H4 (cell line): ENCODE data around the gene RXRA. TPM values are rescaled to one million over a fixed set of nuclear protein-coding genes. Genes with fewer than 3 reads are reported as not detected.
A peak's percentile ranks its signal among the peaks of the same experiment; 100 is the strongest.

ENCODE experiments used
- DNase-seq: peaks from one replicate; pipeline ENCODE4 v3.0.0-alpha.2; 2015; ENCODE audit warnings: low spot score
- total RNA-seq: library from RNA; depleted of rRNA; stranded (reverse); fragments of >200 nt; shearing (Covaris generic); gene quantifications from 2 replicates; pipeline ENCODE4 v1.2.3, GENCODE V29; 2014

RXRA gene
- total RNA-seq, 1 experiment from 2014 or later = 11.2 TPM

- DNase-seq = no peak
Measured at GRCh38 chr9:134367061-134367460, 40.8 kb downstream of the RXRA start.

DNA sequence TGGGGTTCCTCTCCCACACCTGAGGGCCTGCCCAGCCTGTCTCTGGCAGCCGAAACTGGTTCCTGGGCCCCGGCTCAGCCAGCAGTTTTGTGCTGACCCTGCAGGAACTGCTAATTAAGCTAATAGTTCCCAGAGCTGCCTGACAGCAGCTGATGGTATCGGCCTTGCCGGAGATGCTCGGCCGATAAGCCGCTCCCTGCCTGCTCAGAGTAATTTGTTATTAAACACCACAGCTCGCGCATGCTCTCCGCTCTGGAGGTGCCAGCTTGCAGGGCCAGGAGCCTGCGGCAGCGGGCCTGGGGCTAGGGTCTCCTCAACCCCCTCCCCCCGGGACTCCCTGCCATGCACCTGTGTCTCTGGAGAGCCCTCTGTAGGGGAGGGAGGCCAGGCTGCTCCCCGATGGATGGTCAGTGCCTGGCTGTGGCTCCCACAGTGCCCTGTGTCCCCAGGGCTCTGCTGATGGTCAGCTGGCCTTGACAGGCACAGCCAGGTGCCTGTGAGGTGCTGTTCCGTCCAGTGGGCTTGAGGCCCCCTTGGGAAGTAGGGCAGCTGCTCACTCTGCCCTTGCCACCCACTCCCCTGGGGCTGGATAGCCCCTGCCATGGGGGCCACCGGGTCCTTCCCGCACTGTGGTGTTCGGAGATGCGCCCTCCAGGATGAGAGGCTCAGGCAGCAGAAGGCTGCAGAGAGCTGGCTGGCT is 41.7 kb downstream of the RXRA start:
- no peak for DNase-seq

GRCh38 chr9:134368571-134368970 is 42.3 kb downstream of the RXRA start:
- DNase-seq = no peak

DNA sequence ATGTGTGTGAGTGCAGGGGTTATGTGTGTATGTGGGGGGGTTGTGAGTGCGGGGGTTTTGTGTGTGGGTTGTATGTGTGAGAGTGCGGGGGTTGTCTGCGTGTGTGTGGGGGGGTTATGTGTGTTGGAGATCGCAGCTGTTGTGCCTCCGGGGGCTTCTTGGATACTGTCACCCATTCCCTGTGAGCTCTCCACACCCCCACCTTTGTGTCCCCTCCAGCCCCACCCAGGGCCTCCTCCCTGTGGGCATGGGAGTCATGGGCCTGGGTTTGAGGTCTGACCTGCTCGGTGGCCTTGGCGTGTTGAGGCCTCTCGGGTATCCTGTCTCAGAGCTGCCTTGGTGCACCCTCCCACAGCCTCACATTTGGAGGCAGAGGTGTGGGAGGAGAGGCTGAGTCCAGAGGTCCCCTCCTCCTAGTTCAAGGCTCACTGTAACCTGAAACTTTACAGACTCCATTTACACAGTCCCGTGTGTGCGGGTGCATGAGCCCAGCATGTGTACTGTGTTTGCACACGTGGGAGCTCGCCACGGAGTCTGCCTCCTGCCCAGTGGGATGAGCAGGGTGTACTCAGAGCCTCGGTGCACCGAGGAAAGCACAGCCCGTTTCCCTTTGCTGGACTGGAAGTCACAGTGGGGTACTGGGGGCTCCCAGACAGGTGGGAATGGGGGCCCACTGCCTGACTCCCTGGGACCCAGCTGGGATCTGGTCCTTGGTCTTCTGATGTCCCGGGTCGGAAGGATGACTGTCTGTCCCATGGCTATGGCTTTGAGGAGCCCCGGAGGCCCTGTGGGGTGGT is 43.4 kb downstream of the RXRA start:
- DNase-seq = no peak

GRCh38 chr9:134370213-134370492 is 43.9 kb downstream of the RXRA start:
- DNase-seq = no peak

DNA sequence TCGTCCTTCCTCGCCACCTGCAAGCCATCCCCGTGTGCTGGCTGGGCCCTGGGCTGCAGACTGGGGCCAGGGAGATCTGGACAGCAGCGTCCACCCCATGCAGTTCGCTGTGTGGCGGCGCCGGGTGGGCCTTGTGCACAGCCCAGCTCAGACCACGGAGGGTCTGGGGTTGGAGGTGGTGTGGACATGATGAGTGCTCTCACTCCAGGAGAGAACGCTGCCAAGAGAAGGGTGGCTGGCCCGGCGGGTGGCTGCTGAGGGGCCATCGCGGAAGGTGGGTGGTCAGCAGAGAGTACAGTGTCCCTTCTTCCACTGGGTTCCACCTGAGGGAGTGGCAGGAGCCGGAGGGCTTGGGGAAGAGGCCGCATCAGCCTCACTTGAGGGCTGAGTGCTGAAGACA is 44.4 kb downstream of the RXRA start:
- DNase-seq = no peak

GRCh38 chr9:134371731-134372130 is 45.5 kb downstream of the RXRA start:
- DNase-seq = no peak

DNA sequence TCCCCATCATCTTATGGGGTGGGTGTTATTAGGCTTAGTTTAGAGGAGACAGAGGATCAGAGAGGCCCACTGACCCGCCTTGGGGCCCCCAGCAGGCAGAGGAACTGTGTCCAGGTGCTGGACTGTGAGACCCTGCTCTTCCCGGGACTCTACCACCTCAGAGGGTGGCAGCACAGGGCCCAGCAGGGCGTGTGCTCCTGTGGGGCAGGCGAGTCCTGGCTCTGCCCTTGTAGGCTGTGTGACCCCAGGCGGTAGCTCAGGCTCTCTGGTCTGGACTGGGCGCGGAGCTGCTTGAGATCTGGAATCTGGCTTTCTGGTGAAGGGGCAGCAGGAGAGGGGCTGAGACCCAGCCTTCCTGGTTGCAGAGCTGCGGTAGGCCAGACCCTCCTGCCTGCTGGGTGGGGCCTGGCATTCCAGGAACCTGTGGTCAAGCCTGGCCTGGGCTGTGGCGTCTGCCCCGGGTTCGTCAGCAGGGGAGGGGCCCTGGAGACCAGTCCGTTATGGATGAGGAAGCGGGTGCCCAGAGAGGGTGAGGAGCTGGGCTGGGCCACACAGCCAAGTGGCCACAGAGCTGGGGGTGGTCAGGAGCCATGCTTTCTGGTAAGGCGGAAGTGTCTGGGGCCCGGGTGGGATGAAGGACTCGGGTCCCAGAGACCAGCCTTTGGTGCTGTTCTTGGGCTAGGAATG is 46.5 kb downstream of the RXRA start:
- no peak for DNase-seq

DNA sequence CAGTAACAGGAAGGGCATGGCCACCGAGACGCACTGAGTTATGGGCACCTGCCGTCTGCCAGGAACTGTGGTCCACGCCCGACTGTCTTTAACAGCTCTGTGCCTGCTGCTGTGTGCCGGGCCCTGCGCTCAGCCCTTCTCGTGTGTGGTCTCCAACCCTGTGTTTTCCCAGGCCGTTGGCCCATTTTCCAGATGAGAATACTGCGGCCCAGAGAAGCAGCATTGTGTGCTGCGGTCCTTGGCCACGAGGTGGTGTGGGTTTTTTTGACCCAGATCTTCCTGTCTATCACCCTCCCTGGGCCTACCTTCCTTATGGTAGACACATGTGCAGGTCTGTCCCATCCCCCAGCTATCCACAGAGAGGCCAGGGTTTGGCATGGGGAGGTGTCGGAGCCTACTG is 47.0 kb downstream of the RXRA start:
- DNase-seq = no peak

DNA sequence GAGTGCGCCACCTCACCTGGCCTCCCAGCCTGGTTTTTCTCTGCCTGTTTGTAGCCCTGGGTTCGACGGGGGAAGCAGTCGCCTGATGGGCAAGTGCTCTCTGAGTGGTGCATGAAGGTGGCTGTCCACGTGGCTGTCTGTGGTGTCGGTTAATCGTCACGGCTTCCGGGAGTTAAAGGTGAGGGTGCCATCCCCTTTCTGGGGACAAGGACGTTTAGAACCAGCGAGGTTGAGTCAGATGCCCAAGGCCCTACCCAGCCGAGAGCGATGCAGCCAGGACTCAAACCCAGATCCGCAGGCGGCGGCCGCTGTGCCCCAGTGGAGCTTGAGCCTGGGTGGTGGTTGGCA is 47.7 kb downstream of the RXRA start:
- DNase-seq = no peak

DNA sequence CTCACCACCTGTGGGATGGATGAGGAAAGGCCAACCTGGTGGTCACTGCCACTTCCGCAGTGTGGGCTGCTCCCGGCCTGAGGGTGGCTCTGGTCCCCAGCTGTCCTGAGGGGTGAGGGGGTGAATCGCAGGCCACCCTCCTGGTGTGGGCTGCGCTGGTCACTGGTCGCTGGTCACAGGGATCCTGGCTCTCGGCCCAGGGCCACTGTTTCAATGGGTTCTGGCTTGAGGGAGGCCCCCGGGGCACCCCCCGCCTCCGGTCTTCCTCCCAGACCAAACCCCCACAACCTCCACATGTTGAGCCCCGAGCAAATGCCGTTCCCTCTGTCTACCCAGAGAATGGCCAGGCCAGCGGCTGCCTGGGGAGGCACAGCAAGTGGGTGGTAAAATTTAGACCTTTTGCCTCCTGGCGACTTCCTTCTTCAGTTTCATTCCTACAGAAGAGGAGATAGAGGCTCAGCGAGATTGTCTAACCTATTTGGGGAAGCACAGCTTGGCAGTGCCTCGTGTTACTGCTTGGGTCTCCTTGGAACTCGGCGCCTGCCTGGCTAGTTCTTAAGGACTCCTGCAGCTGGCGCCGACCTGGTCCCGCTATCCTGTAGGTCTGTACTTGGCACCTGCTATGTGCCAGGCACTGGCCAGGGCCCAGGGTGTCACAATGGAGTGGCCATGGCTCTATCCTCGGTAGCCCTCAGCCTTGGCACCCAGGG is 48.2 kb downstream of the RXRA start:
- DNase-seq = no peak

DNA sequence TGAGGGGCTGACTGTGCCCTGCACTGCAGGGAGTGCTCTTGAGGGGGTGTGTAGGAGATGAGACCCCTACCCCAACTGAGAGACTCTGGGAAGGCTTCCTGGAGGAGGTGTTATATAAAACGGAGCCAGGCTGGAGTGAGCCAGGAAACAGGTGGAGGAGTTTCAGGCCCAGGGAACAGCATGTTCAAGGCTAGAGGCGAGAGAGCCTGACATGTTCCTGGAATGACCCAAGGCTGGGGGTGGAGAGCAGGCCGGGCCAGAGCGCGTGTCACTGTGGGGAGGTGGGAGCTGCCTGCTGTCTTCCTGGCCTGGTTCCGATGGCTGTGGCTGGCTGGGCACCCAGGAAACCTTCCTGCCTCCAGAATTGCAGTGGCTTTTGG is 48.7 kb downstream of the RXRA start:
- DNase-seq = no peak

DNA sequence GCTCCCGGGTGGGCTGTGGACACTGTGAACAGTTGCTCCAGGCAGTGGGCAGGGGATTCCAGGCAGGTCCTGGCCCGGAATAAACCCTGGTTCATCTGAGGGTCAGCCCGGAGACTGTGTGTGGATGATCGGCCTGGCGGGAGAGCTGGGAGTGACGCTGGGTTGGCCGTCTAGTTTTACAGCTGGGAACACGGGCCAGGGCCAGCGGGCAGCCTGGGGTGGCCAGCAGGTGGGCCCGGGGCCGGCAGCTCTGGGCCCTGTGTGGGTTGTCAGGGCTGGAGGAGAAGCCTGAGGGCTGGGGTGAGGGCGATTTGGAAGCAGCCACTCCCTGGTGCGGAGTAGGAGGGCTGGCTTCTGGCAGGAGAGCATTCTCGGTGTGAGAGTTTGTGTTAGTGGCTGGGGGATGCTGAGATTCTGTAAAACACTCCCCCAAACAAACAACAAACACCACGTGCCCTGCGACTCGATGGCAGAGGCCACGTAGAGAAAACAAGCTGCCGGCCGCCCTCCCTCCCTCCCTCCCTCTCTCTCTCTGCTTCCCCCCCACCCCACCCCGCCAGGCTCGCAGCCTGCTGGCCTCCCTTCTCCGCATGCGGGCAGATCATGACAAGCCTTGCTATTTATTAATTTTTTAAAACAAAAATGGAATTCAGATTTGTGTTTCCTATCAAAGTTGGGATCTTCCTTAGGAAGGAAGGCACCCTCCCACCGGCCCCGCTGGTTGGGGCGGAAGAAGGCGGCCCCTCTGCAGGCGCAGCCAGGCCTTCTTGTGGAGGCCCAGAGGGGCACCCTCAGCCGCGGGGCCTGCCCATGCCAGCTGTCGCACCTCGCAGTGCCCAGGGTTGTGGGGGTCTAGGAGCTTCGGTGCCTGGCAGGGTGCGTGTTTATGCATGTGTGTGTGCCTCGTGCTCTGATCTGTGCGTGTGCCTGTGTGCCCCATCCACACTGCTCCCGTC is 49.5 kb downstream of the RXRA start:
- DNase-seq = no peak

DNA sequence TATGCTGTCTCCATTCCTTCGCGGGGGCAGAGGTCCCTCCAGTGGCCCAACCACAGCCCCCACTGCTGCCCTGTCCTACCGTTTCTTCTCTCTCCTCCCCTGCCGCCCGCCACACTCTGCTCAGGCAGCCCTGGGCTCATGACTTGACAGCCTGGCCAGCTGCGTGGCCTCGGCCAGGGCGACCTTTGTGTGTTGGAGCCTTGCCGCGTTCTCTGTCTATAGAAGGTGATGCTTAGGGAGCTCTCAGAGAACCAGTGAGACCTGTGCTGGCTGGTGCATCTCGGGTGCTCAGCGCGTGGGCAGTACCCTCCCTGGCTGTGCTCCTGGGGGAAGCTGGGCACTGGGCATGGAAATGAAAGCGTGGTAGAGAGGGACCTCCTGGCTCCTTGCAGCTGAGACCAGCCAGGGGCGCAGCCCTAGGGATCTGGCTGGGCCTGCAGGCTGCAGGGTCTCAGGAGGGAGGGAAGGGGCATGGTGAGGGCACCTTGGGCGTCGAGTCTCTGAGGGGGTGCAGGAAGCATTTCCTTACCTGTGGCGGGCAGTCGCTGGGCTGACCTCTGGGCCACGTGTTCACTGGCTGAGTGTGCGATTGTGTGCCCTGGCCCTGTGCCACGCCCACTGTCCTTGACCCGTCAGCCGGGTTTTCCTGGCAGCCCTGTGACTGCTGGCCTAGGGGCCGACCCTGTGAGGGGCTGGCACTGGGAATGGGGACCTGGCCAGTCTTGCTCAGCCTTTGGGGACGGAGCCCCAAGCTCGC is 50.3 kb downstream of the RXRA start:
- DNase-seq = no peak

DNA sequence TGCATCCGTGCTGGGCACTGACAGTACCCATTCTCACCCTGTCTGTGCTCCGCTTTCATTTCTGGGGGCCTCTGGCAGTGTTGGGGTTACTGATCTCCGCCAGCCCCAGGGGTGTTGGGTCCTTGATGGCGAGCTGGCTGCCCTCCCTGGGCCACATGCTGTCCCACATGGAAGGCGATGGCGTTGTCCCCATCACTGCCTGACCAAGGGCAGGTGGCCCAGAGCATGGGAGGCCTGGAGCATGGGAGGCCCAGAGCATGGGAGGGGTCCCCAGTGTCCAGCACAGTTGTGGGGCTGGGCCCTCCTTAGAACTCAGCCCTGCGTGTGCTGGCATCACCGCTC is 50.9 kb downstream of the RXRA start:
- no peak for DNase-seq

- DNase-seq = peak; percentile 48
Measured at GRCh38 chr9:134377976-134378375, 51.7 kb downstream of the RXRA start.

GRCh38 chr9:134378901-134379338 is 52.7 kb downstream of the RXRA start:
- peak; percentile 89 for DNase-seq

GRCh38 chr9:134379831-134380365 is 53.6 kb downstream of the RXRA start:
- peak; percentile 72 for DNase-seq

GRCh38 chr9:134380542-134381271 is 54.5 kb downstream of the RXRA start:
- no peak for DNase-seq

- no peak for DNase-seq
Measured at GRCh38 chr9:134381272-134381661, 55.0 kb downstream of the RXRA start.
